ENCODE data around the gene STK11.

- no peak for TF ChIP-seq CTCF (IDR thresholded peaks at IDR 0.05; ENCODE audit: poor library complexity, severe bottlenecking)
- no peak for TF ChIP-seq EP300 (conservative IDR thresholded peaks at IDR 0.05; ENCODE audit: poor library complexity, severe bottlenecking)
- no peak for TF ChIP-seq EZH2 (IDR thresholded peaks at IDR 0.05; ENCODE audit: borderline replicate concordance, insufficient read depth, low read length, poor library complexity, severe bottlenecking)
- TF ChIP-seq TAF1 (IDR thresholded peaks at IDR 0.05; ENCODE audit: low read depth): no peak
- no peak for TF ChIP-seq MXI1 (conservative IDR thresholded peaks at IDR 0.05; ENCODE audit: poor library complexity, severe bottlenecking)
- TF ChIP-seq POLR2AphosphoS5 (IDR thresholded peaks at IDR 0.05): no peak
- TF ChIP-seq RAD21 (conservative IDR thresholded peaks at IDR 0.05): no peak
Measured at GRCh38 chr19:1162404-1163282, 42.9 kb upstream of the STK11 start.

All from neural cell (in vitro differentiated cells).